Subcutaneous adipose tissue (tissue), 4 donors: ENCODE results near the gene TJP1. TPM values are rescaled to one million over a fixed set of nuclear protein-coding genes. Genes with fewer than 3 reads are reported as not detected.

Source experiments
- total RNA-seq, 4 donors: library from RNA; depleted of rRNA; stranded (reverse); fragments of >200 nt; gene quantifications; one replicate each; pipeline ENCODE4 v1.1.0, GENCODE V29; 2016
- TF ChIP-seq, protein P1 (sequence below): fragments of 450-650 bp; IDR thresholded peaks from one replicate; pipeline ENCODE4 v1.5.1; 2016; ENCODE audit warnings: low read depth, mild to moderate bottlenecking, control low read depth, antibody characterized with exemption, moderate library complexity

TJP1 gene
- total RNA-seq, 4 donors from 2014 or later = 59.2 to 138 (median 121) TPM

DNA sequence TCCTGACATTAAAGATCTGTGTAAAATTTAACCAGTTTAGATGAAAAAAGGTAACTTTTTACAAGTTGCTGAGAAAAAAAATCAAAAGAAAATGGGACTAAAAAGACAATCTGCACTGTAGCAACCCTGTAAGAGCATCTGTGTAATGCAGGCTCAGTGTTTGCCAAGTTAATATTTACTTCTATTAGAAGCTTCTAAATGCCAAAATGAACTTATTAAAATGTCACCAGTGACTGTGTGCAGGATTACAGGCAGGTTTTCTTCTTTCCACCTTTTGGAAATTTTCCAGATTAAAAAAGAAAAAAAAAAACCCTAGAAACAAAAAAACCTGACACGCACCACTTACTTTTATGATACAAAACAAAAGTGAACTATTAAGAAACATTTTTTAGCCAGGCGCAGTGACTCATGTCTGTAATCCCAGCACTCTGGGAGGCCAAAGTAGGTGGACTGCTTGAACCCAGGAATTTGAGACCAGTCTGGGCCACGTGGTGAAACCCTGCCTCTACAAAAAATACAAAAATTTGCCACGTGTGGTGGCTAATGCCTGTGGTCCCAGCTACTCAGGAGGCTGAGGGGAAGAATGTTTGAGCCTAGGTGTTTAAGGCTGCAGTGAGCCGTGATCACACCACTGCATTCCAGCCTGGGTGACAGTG lies 87.2 kb downstream of the TJP1 start:
- TF ChIP-seq, protein P1, sequence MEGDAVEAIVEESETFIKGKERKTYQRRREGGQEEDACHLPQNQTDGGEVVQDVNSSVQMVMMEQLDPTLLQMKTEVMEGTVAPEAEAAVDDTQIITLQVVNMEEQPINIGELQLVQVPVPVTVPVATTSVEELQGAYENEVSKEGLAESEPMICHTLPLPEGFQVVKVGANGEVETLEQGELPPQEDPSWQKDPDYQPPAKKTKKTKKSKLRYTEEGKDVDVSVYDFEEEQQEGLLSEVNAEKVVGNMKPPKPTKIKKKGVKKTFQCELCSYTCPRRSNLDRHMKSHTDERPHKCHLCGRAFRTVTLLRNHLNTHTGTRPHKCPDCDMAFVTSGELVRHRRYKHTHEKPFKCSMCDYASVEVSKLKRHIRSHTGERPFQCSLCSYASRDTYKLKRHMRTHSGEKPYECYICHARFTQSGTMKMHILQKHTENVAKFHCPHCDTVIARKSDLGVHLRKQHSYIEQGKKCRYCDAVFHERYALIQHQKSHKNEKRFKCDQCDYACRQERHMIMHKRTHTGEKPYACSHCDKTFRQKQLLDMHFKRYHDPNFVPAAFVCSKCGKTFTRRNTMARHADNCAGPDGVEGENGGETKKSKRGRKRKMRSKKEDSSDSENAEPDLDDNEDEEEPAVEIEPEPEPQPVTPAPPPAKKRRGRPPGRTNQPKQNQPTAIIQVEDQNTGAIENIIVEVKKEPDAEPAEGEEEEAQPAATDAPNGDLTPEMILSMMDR = no peak

DNA sequence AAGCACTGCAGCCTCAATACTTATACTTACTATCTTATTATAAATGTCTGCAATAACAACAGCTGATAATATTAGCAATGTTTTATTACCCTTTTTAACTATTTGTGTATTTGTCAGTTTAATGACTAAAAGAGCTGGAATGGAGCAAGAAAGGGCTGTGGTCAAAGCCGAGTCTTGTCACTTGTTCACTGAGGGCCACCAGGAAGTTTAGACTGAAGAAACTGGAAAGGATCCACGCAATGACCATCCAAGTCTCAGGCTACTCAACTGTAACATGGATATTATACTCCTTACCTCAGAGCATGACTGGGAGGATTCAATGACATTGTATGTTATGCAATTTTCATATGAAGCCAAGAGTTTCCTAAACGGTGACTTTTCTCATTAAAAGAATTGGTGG lies 90.4 kb downstream of the TJP1 start:
- TF ChIP-seq, protein P1 = no peak

DNA sequence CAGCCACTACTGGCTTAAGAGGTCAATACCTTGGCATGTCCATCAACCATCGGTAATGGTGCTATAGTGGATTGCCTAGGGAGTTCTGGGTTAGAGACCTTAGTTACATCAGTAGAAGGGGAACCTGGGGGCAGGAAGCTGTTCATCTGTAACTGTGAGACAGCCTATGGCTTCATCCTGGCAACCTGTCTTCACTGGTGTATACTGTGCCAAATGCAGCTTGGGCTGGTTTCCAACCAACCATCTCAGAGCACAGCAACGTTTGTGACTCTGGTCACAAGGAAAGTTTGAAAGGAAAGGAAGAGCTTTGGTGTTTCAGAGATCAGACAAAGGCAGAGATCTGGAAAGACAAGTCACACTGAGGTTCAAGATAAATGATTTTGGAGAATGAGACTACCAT lies 93.8 kb downstream of the TJP1 start:
- TF ChIP-seq, protein P1 = no peak

DNA sequence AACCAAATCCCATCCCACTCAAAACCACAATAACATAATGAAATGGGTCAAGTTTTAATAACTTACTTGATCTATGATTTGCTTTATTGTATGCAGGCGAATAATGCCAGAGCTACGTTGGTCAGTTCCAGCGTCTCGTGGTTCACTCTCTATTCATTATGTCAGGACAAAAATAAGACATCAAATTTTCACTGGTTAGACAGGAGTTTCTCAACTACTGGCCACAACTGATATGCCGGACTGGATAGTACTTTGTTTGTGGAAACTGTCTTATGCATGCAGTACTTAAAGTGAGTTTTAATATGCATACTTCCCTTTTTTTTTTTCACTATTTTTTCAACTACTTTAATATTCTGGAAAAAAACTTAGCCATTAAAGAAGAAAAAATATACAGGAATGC lies 94.4 kb downstream of the TJP1 start:
- TF ChIP-seq, protein P1 = no peak

DNA sequence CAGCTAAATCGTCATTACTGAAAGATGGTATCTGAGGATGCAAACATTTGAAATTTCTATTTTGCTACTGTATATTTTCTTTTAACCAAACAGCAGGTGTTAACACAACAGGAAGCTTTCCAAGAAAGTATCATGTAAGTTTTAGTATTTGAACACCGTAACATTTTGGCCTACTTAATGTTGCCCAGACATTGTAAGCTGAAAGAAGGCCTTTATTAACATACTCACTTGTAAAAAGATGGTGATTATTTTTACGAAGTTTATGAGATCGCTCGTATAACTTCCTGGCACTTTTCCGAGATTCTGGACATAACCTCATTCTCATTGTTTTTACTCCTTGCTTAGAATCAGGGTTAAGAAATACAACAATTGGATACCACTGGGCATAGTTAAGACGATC lies 95.7 kb downstream of the TJP1 start:
- TF ChIP-seq, protein P1 = no peak

DNA sequence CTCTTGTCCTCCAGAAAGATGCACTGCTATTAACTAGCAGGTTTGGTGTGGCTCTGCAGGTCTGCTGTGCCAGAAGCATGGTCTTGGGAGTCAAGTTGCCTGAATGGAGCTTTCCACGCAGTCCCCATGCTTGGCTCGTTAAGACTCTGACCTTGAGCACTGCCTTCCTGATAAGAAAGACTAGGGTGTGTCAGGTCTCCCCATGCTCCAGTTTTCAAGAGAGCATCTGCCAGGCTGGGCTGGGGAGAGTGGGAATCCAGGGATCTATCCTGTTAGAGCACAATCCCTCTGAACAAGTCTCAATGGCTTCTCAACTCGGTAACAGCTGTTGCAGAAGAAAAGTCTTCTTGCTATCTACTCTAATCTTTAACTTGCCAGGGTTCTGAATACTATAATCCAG lies 98.2 kb downstream of the TJP1 start:
- TF ChIP-seq, protein P1 = no peak

DNA sequence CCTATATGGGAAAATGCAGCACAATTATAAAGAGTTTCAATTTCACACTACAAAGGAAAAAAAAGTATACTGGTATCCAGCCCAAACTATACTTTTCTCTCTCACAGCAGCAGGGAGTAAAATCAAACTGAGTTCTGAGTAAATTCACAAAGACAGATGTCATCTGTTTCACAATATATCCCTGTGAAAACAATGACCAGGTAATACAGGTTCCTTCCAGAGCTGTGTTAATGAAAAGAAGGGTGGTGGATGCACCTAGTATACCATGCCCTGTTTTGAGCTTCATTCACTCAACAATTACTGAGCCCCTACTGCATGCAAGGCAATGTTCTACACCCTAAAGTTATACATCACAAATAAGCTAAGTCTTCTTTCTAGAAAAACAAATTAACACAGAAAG lies 108.5 kb downstream of the TJP1 start:
- TF ChIP-seq, protein P1 = no peak
